HepG2 (cell line): ENCODE results near the gene PKN2. TPM values are rescaled to one million over a fixed set of nuclear protein-coding genes. Genes with fewer than 3 reads are reported as not detected.

ENCODE experiments used
- CREB1 ChIP-seq, 2 experiments: fragments of 450-650 bp in 1 of 2; IDR thresholded peaks; 2 replicates each; pipeline ENCODE4 v1.6.1; 2016 to 2017; ENCODE audit warnings: control low read depth in 1 of 2, mild to moderate bottlenecking in 1 of 2, missing compliant biosample characterization in 1 of 2, missing genetic modification characterization in 1 of 2
- FOXC1 ChIP-seq: sonication (generic); formaldehyde crosslinking; IDR thresholded peaks from 2 replicates; pipeline ENCODE4 v1.8.0; 2022; ENCODE audit warnings: mild to moderate bottlenecking, missing genetic modification reagents, borderline replicate concordance
- GPN1 ChIP-seq: sonication (generic); formaldehyde crosslinking; IDR thresholded peaks from 2 replicates; pipeline ENCODE4 v1.5.1; 2020; ENCODE audit warnings: missing genetic modification reagents, borderline replicate concordance
- IRF2 ChIP-seq: IDR thresholded peaks from 2 replicates; pipeline ENCODE4 v1.6.1; 2018; ENCODE audit warnings: missing genetic modification reagents, missing compliant biosample characterization
- JDP2 ChIP-seq: sonication (generic); formaldehyde crosslinking; IDR thresholded peaks from 2 replicates; pipeline ENCODE4 v1.8.1; 2022; ENCODE audit warnings: missing genetic modification reagents, borderline replicate concordance
- KDM3A ChIP-seq: IDR thresholded peaks from 2 replicates; pipeline ENCODE4 v1.6.1; 2018; ENCODE audit warnings: low read depth, missing compliant biosample characterization
- MYNN ChIP-seq: sonication (generic); formaldehyde crosslinking; IDR thresholded peaks from 2 replicates; pipeline ENCODE4 v1.4.0; 2020; ENCODE audit warnings: mild to moderate bottlenecking, low read depth, missing genetic modification reagents
- NFATC3 ChIP-seq: sonication (generic); formaldehyde crosslinking; IDR thresholded peaks from 2 replicates; pipeline ENCODE4 v1.5.1; 2020; ENCODE audit warnings: mild to moderate bottlenecking, missing genetic modification reagents
- RFXAP ChIP-seq: sonication (generic); formaldehyde crosslinking; IDR thresholded peaks from 2 replicates; pipeline ENCODE4 v1.4.0; 2020; ENCODE audit warnings: missing genetic modification reagents, borderline replicate concordance
- RORA ChIP-seq: sonication (generic); formaldehyde crosslinking; IDR thresholded peaks from 2 replicates; pipeline ENCODE4 v1.5.0; 2020; ENCODE audit warnings: mild to moderate bottlenecking, missing genetic modification reagents, moderate library complexity
- SRF ChIP-seq: IDR thresholded peaks from 2 replicates; pipeline ENCODE4 v1.6.1; 2011; ENCODE audit warnings: mild to moderate bottlenecking, low read depth, low read length, moderate library complexity
- TAF15 ChIP-seq: fragments of 200-400 bp; formaldehyde crosslinking; IDR thresholded peaks from one replicate; pipeline ENCODE4 v1.6.1; 2018; ENCODE audit warnings: mild to moderate bottlenecking, low read depth, low read length; ENCODE audit not compliant: poor library complexity, severe bottlenecking
- TBX2 ChIP-seq: sonication (generic); formaldehyde crosslinking; IDR thresholded peaks from 2 replicates; pipeline ENCODE4 v1.5.0; 2020; ENCODE audit warnings: missing genetic modification reagents, mild to moderate bottlenecking, borderline replicate concordance
- ZEB1 ChIP-seq: IDR thresholded peaks from 2 replicates; pipeline ENCODE4 v1.6.1; 2012; ENCODE audit warnings: mild to moderate bottlenecking, low read depth, inconsistent platforms; ENCODE audit not compliant: insufficient replicate concordance
- ZNF136 ChIP-seq: sonication (generic); formaldehyde crosslinking; IDR thresholded peaks from 2 replicates; pipeline ENCODE4 v1.8.1; 2022; ENCODE audit warnings: low read depth, mild to moderate bottlenecking, moderate library complexity, missing genetic modification reagents
- ZNF468 ChIP-seq: sonication (generic); formaldehyde crosslinking; IDR thresholded peaks from 2 replicates; pipeline ENCODE4 v1.8.0; 2022; ENCODE audit warnings: mild to moderate bottlenecking, moderate library complexity, missing genetic modification reagents
- ZNF570 ChIP-seq: sonication (generic); formaldehyde crosslinking; IDR thresholded peaks from 2 replicates; pipeline ENCODE4 v1.4.0; 2020; ENCODE audit warnings: mild to moderate bottlenecking, missing genetic modification reagents, borderline replicate concordance
- ZNF720 ChIP-seq: sonication (generic); formaldehyde crosslinking; IDR thresholded peaks from 2 replicates; pipeline ENCODE4 v1.4.0; 2020; ENCODE audit warnings: missing genetic modification reagents
- ZNF777 ChIP-seq: sonication (generic); formaldehyde crosslinking; IDR thresholded peaks from 2 replicates; pipeline ENCODE4 v1.4.0; 2020; ENCODE audit warnings: missing genetic modification reagents
- ZNF839 ChIP-seq: sonication (generic); formaldehyde crosslinking; IDR thresholded peaks from 2 replicates; pipeline ENCODE4 v1.4.0; 2020; ENCODE audit warnings: missing genetic modification reagents, mild to moderate bottlenecking, borderline replicate concordance
- ZNF878 ChIP-seq: sonication (generic); formaldehyde crosslinking; IDR thresholded peaks from 2 replicates; pipeline ENCODE4 v1.8.1; 2023; ENCODE audit warnings: mild to moderate bottlenecking, missing genetic modification reagents, moderate library complexity
- polyA plus RNA-seq, 8 experiments: library from polyadenylated mRNA; depleted of rRNA in 3 of 8; stranded (reverse) in 7 of 8; unstranded in 1 of 8; fragments of >200 nt; fragmentation: Illumina TruSeq in 4 of 8; extraction: Trizol in 4 of 8; gene quantifications; 2 replicates each; pipeline versions ENCODE4 v1.2.1 to v1.2.3, GENCODE V29; 2011 to 2016; ENCODE audit warnings: low read depth in 4 of 8, missing spikeins in 1 of 8, mixed read lengths in 1 of 8; ENCODE audit not compliant: insufficient read depth in 1 of 8
- total RNA-seq, 5 experiments: library from RNA; depleted of rRNA; stranded (reverse); fragments of >200 nt; fragmentation: Illumina TruSeq; extraction: Trizol; gene quantifications; 2 replicates each; pipeline ENCODE4 v1.2.3, GENCODE V29; 2016; ENCODE audit warnings: low read depth in 1 of 5
- TF ChIP-seq, protein P1 (sequence below): IDR thresholded peaks from 2 replicates; pipeline ENCODE4 v1.6.1; 2016; ENCODE audit warnings: missing compliant biosample characterization, missing genetic modification reagents, borderline replicate concordance
- TF ChIP-seq, protein P2 (sequence below): sonication (generic); formaldehyde crosslinking; IDR thresholded peaks from 2 replicates; pipeline ENCODE4 v1.5.1; 2020; ENCODE audit warnings: mild to moderate bottlenecking, missing genetic modification reagents, borderline replicate concordance

Gene PKN2
- total and polyA plus RNA-seq, 2 of the 13 experiments (the other 11 are each of a cell fraction or from before 2014, with no cell fraction given) = 17.0 to 29.4 TPM

DNA sequence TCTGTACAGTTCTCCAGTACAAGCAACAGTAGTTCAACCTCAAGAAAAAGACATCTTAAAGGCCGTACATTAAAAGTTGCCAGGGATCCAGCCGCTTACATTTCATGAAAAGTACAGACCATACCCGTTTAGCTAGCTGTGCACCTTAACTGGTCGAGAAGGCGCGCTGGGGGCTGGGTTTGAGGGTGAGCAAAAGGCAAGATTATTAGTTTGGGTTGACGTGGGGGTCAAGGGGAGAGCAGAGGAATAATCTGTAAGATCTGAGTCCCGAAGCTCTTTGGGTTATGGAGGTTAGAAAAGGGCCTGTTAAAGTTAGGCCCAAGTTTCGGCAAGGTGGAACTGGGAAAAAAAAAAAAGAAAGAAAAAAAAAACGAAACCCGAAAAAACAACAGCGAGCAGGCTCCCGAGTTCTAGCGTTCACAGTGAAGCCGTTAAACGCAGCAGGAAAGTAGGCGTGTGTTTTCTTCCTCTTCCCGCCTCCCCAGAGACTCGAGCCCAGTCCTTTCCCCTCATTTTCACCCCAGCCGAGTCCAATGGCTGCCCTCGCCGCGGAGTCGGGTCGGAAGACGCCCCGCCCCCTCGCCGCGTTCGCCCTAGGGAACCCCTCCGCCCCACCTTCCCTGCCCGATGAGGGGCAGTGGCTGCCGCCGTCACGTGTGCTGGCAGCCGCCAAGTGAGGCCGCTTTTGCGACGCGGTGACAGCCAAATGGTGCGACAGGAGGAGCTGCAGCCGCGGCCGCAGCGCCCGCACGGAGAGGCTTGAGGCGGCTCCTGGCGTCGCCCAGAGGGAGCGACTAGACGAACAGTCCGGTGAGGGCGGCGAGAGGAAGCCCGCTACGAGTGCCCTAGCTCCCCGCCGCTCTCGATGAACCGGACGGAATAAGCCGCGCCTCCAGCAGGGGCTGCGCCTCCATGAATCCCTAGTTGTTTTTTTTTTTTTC is at the start of gene PKN2 (continued):
- TF ChIP-seq, protein P1, sequence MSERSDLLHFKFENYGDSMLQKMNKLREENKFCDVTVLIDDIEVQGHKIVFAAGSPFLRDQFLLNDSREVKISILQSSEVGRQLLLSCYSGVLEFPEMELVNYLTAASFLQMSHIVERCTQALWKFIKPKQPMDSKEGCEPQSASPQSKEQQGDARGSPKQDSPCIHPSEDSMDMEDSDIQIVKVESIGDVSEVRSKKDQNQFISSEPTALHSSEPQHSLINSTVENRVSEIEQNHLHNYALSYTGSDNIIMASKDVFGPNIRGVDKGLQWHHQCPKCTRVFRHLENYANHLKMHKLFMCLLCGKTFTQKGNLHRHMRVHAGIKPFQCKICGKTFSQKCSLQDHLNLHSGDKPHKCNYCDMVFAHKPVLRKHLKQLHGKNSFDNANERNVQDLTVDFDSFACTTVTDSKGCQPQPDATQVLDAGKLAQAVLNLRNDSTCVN (CRISPR knock-in tag) = no peak; the same call in 1 of the 2 replicates
- TF ChIP-seq ZNF570 (CRISPR knock-in tag) (no peak), TBX2 (CRISPR knock-in tag) (peak; percentile 82; the same call in 1 of the 2 replicates), SRF (no peak), ZNF720 (CRISPR knock-in tag) (no peak), GPN1 (CRISPR knock-in tag) (no peak), ZNF468 (CRISPR knock-in tag) (no peak), MYNN (peak; percentile 25; the same call in 1 of the 2 replicates), RORA (no peak), NFATC3 (CRISPR knock-in tag) (no peak), ZNF136 (CRISPR knock-in tag) (0 out of 2 replicates have a peak, but pooled peaks have one; percentile 42), CREB1 (IDR thresholded peaks at IDR 0.05) (peak; percentile 97), CREB1 (CRISPR knock-in tag; IDR thresholded peaks at IDR 0.05) (peak; percentile 99), IRF2 (CRISPR knock-in tag) (peak; percentile 97), ZNF839 (no peak), ZNF878 (peak; percentile 39; the same call in 1 of the 2 replicates), ZNF777 (CRISPR knock-in tag) (peak; percentile 78), RFXAP (CRISPR knock-in tag) (no peak; the same call in 1 of the 2 replicates), JDP2 (CRISPR knock-in tag) (no peak), TAF15 (peak; percentile 57), FOXC1 (CRISPR knock-in tag) (0 out of 2 replicates have a peak, but pooled peaks have one; percentile 27), KDM3A (CRISPR knock-in tag) (peak; percentile 90), ZEB1 (no peak)
- TF ChIP-seq, protein P2, sequence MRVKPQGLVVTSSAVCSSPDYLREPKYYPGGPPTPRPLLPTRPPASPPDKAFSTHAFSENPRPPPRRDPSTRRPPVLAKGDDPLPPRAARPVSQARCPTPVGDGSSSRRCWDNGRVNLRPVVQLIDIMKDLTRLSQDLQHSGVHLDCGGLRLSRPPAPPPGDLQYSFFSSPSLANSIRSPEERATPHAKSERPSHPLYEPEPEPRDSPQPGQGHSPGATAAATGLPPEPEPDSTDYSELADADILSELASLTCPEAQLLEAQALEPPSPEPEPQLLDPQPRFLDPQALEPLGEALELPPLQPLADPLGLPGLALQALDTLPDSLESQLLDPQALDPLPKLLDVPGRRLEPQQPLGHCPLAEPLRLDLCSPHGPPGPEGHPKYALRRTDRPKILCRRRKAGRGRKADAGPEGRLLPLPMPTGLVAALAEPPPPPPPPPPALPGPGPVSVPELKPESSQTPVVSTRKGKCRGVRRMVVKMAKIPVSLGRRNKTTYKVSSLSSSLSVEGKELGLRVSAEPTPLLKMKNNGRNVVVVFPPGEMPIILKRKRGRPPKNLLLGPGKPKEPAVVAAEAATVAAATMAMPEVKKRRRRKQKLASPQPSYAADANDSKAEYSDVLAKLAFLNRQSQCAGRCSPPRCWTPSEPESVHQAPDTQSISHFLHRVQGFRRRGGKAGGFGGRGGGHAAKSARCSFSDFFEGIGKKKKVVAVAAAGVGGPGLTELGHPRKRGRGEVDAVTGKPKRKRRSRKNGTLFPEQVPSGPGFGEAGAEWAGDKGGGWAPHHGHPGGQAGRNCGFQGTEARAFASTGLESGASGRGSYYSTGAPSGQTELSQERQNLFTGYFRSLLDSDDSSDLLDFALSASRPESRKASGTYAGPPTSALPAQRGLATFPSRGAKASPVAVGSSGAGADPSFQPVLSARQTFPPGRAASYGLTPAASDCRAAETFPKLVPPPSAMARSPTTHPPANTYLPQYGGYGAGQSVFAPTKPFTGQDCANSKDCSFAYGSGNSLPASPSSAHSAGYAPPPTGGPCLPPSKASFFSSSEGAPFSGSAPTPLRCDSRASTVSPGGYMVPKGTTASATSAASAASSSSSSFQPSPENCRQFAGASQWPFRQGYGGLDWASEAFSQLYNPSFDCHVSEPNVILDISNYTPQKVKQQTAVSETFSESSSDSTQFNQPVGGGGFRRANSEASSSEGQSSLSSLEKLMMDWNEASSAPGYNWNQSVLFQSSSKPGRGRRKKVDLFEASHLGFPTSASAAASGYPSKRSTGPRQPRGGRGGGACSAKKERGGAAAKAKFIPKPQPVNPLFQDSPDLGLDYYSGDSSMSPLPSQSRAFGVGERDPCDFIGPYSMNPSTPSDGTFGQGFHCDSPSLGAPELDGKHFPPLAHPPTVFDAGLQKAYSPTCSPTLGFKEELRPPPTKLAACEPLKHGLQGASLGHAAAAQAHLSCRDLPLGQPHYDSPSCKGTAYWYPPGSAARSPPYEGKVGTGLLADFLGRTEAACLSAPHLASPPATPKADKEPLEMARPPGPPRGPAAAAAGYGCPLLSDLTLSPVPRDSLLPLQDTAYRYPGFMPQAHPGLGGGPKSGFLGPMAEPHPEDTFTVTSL (CRISPR knock-in tag) = peak; percentile 35; the same call in 1 of the 2 replicates
